ENCODE data around the gene TBCD. TPM values are rescaled to one million over a fixed set of nuclear protein-coding genes. Genes with fewer than 3 reads are reported as not detected.

TBCD gene
- total RNA-seq, 2 donors from 2014 or later, result 38.9 to 74.8 TPM

- whole genome bisulfite sequencing, 2 donors, result 78 to 90% methylated on average over 12 of the region's 12 CpGs
- Histone ChIP-seq H3K4me3 (no peak overlapping the region), H3K36me3 (replicated peaks in 1 of 2; ENCODE audit: insufficient read depth in 1 of 2, low read depth in 2 of 2) (peaks cover 0 to 3% of the 10 kb centered on the region in 2 donors), H3K4me1 (peaks cover 1% of the 10 kb centered on the region), H3K9me3 (no peaks in the 10 kb centered on the region), H3K27me3 (no peaks in the 10 kb centered on the region), H3K27ac (no peak overlapping the region)
- ATAC-seq, result no peak
- no peak for DNase-seq
- intact Hi-C loops (cut with DNase I), result loop anchor here (10.0 kb wide), 1 partner anchor 135 kb away; no protein-coding TSS in a partner anchor
- TF ChIP-seq CTCF (IDR thresholded peaks at IDR 0.05), result no peak
- TF ChIP-seq POLR2A (IDR thresholded peaks at IDR 0.05), result no peak
Measured at GRCh38 chr17:82780195-82780594, 28.3 kb downstream of the TBCD start.

DNA sequence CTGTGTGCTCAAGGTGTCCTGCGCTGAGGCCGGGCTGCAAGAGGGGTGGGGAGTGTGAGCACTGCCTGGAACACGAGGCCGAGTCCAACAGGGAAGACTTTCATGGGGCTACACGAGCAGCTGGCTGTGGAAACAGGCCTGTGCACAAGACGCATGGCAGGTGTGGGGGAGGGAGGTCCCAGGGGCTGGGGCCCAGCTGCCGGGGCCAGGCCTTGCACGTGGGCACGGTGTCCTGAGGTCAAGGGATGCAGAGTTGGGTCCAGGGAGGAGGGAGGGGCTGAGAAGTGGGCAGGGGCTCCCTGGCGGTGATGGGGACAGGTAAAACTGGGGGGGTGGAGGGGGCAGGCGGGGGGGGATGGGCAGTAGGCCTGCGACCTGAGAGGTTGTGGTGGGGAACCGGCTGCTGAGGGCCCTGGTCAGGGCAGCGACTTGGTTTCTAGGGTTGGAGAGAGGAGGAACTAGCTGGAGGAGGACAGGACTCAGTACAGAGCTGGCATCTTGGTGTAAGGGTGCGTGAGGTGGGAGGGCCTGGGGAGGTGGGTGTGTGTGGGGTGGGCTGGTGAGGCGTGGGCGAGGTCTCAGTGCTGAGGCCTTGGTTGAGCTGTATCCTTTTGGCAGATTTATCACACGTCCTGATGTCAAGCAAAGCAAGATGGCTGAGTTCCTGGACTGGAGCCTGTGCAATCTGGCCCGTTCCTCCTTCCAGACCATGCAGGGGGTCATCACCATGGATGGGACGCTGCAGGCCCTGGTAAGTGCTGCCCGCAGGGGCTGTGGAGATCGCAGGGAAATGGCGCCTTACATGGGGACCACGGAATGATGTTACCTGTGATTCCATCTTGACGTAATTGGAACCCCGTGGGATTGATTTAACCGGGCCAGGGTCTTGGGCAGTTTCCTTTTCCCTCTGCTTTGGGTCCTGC lies 29.4 kb downstream of the TBCD start:
- Histone ChIP-seq H3K36me3 (replicated peaks in 1 of 2; ENCODE audit: insufficient read depth in 1 of 2, low read depth in 2 of 2) (peaks cover 0 to 3% of the 10 kb centered on the region in 2 donors), H3K9me3 (no peaks in the 10 kb centered on the region), H3K4me3 (no peak overlapping the region), H3K27me3 (no peaks in the 10 kb centered on the region), H3K4me1 (no peaks in the 10 kb centered on the region), H3K27ac (no peak overlapping the region)
- peak; percentile 6 for ATAC-seq
- TF ChIP-seq CTCF (IDR thresholded peaks at IDR 0.05) (no peak), POLR2A (IDR thresholded peaks at IDR 0.05) (no peak)
- intact Hi-C loops (cut with DNase I), result loop anchor here (10.0 kb wide), 1 partner anchor 134 kb away; no protein-coding TSS in a partner anchor
- 74 to 82% methylated on average over 18 to 27 of the region's 27 CpGs for WGBS, 2 donors
- DNase-seq, result no peak

DNA sequence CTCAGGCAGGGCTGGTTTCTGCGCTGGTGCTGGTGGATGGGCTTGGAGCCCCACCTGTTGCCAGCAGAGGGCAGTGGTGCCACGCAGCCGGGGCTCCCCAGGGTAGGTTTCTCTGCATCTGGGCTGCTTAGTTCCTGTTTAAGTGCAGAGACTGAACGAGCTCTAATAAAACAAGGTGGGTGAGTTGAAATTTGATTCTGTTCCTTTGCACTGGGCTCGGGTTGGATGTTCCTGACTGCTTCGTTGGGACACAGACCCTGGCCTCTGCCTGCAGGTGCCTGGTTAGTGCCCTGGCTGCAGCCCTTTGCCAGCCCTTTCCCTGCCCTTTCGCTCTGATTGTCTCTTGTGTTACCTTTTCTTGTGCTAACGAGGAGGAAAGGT lies 30.0 kb downstream of the TBCD start:
- peaks cover 0 to 3% of the 10 kb centered on the region in 2 donors for H3K36me3 ChIP-seq (replicated peaks in 1 of 2; ENCODE audit: insufficient read depth in 1 of 2, low read depth in 2 of 2)
- peak; percentile 93 to 97 (median 96) for TF ChIP-seq CTCF (IDR thresholded peaks at IDR 0.05)
- TF ChIP-seq POLR2A (IDR thresholded peaks at IDR 0.05), result no peak
- H3K27ac ChIP-seq, result peak overlapping the region in 1 of 4 donors; percentile 31
- intact Hi-C loops (cut with DNase I), result loop anchor here (10.0 kb wide), 1 partner anchor 133 kb away; no protein-coding TSS in a partner anchor
- DNase-seq (peak; percentile 80 to 84 (median 82)), ATAC-seq (peak; percentile 93)
- H3K9me3 ChIP-seq, result no peaks in the 10 kb centered on the region
- no peaks in the 10 kb centered on the region for H3K27me3 ChIP-seq
- 25 to 33% methylated on average over 5 to 8 of the region's 8 CpGs for WGBS, 2 donors
- H3K4me3 ChIP-seq, result no peak overlapping the region
- no peaks in the 10 kb centered on the region for H3K4me1 ChIP-seq

- Histone ChIP-seq H3K4me3 (no peak overlapping the region), H3K27ac (peak overlapping the region in 2 of 4 donors; percentile 1 to 31), H3K36me3 (replicated peaks in 1 of 2; ENCODE audit: insufficient read depth in 1 of 2, low read depth in 2 of 2) (peaks cover 0 to 3% of the 10 kb centered on the region in 2 donors), H3K27me3 (no peaks in the 10 kb centered on the region), H3K4me1 (no peaks in the 10 kb centered on the region), H3K9me3 (no peaks in the 10 kb centered on the region)
- intact Hi-C loops (cut with DNase I), result loop anchor here (10.0 kb wide), 1 partner anchor 132 kb away; no protein-coding TSS in a partner anchor
- peak in 1 of 4 donors; percentile 22 for DNase-seq
- TF ChIP-seq CTCF (IDR thresholded peaks at IDR 0.05) (no peak), POLR2A (IDR thresholded peaks at IDR 0.05) (no peak)
- WGBS, 2 donors, result 76 to 88% methylated on average over 42 of the region's 42 CpGs
- ATAC-seq, result peak; percentile 13
Measured at GRCh38 chr17:82782657-82783207, 30.9 kb downstream of the TBCD start.
